Measurements from ENCODE around the gene CBX3. TPM values are rescaled to one million over a fixed set of nuclear protein-coding genes. Genes with fewer than 3 reads are reported as not detected.
"Not testable (repeated sequence)": the region's sequence is repeated elsewhere in the genome, so short reads cannot be mapped to it uniquely, and the experiment has no call there.

CBX3 gene
- total and polyA plus RNA-seq, 2 donors = 233 to 266 TPM

DNA sequence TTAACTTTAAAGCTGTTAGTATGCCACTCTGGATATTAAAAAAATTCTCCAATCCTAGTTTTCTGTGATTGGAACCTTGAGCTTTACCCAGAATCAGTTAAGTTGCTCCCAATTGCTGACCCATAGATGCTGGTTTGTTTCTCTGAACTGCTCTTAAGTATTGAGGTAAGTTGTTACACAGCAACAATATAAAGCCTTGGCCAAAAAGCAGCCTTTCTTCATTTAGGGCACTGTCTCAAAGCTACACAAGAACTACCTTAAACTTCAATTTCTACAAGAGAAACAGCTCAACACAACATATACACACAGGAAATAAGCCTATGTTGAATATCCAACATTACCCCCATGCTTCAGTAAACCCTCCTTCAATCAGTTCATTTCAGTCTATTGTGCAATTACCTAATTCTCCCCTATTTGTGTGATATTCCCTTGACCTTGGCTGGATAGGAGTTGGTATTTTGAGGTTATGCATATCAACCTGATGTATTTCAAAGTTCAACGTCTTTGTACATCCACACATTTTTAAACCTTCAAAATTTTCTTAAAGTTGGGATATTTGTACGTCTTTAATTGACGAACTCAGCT, 12.5 kb upstream of the CBX3 start:
- no peak for DNase-seq (ENCODE audit: low read depth in 6 of 9, low spot score in 9 of 9)
- Histone ChIP-seq H3K27me3 (ENCODE audit: control insufficient read depth in 2 of 2, insufficient read depth in 1 of 2, low read length in 1 of 2) (no peaks in the 10 kb centered on the region), H3K4me3 (ENCODE audit: low read length in 2 of 2) (no peak overlapping the region), H3K36me3 (ENCODE audit: control insufficient read depth in 2 of 2, insufficient read depth in 2 of 2, low read length in 1 of 2) (peaks cover 29 to 73% of the 10 kb centered on the region in 2 donors), H3K9me3 (ENCODE audit: control insufficient read depth in 2 of 2, insufficient read depth in 1 of 2, low read length in 1 of 2) (no peaks in the 10 kb centered on the region), H3K27ac (ENCODE audit: low read depth in 1 of 2, low read length in 1 of 2) (no peak overlapping the region), H3K4me1 (ENCODE audit: control insufficient read depth in 2 of 2, insufficient read depth in 2 of 2, low read length in 2 of 2) (peaks cover 0 to under 1% of the 10 kb centered on the region in 2 donors)
- 95% methylated on average over 3 of the region's 3 CpGs for WGBS

DNA sequence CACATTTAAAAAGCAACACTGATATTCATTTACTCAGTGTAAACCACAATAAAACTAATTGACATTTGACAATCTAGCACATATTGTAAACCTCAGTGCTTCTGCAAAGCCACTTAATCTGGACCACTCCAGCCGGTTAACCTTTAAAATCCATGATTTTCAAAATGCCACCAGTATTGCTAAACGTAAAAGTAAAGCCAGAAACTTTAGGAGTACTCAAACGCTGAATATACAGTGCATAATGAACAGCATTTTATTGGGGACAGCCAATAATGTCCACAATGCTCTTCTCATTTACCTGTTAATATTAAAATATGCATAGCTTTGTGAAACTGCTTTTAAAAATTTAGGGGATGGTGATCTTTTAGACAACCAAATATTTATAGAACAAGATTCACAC, 11.8 kb upstream of the CBX3 start:
- no peak for DNase-seq (ENCODE audit: low read depth in 6 of 9, low spot score in 9 of 9)
- H3K4me3 ChIP-seq (ENCODE audit: low read length in 2 of 2) = no peak overlapping the region
- H3K27ac ChIP-seq (ENCODE audit: low read depth in 1 of 2, low read length in 1 of 2) = no peak overlapping the region
- peaks cover 35 to 80% of the 10 kb centered on the region in 2 donors for H3K36me3 ChIP-seq (ENCODE audit: control insufficient read depth in 2 of 2, insufficient read depth in 2 of 2, low read length in 1 of 2)
- 95% methylated on average over 3 of the region's 3 CpGs for WGBS
- peaks cover 0 to 7% of the 10 kb centered on the region in 2 donors for H3K4me1 ChIP-seq (ENCODE audit: control insufficient read depth in 2 of 2, insufficient read depth in 2 of 2, low read length in 2 of 2)
- no peaks in the 10 kb centered on the region for H3K27me3 ChIP-seq (ENCODE audit: control insufficient read depth in 2 of 2, insufficient read depth in 1 of 2, low read length in 1 of 2)
- no peaks in the 10 kb centered on the region for H3K9me3 ChIP-seq (ENCODE audit: control insufficient read depth in 2 of 2, insufficient read depth in 1 of 2, low read length in 1 of 2)

DNA sequence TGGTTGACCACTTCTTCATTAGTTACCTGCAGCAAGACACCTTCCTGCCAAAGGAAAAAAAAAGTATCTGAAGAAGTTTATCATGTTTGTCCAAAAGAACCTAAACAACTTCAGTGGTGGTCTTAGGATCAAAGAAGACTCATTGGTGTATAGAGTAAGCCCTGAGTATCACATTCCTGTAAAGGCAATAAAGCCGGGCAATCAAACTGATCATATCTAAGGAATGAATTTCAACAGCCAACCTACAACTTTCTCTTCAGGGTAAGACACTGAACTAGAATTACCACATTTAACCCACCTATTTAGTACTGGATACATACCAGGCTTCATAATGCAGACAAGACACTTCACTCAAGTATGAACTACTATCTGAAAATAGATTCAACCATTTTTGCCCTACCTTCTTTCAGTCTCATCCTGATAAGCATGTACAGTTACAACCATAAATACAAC, 11.1 kb upstream of the CBX3 start:
- peaks cover 4 to 9% of the 10 kb centered on the region in 2 donors for H3K4me1 ChIP-seq (ENCODE audit: control insufficient read depth in 2 of 2, insufficient read depth in 2 of 2, low read length in 2 of 2)
- H3K4me3 ChIP-seq (ENCODE audit: low read length in 2 of 2) = no peak overlapping the region
- 97% methylated on average over 1 of the region's 1 CpG for WGBS
- no peak for DNase-seq (ENCODE audit: low read depth in 6 of 9, low spot score in 9 of 9)
- H3K27me3 ChIP-seq (ENCODE audit: control insufficient read depth in 2 of 2, insufficient read depth in 1 of 2, low read length in 1 of 2) = no peaks in the 10 kb centered on the region
- no peaks in the 10 kb centered on the region for H3K9me3 ChIP-seq (ENCODE audit: control insufficient read depth in 2 of 2, insufficient read depth in 1 of 2, low read length in 1 of 2)
- H3K36me3 ChIP-seq (ENCODE audit: control insufficient read depth in 2 of 2, insufficient read depth in 2 of 2, low read length in 1 of 2) = peaks cover 42 to 83% of the 10 kb centered on the region in 2 donors
- no peak overlapping the region for H3K27ac ChIP-seq (ENCODE audit: low read depth in 1 of 2, low read length in 1 of 2)

DNA sequence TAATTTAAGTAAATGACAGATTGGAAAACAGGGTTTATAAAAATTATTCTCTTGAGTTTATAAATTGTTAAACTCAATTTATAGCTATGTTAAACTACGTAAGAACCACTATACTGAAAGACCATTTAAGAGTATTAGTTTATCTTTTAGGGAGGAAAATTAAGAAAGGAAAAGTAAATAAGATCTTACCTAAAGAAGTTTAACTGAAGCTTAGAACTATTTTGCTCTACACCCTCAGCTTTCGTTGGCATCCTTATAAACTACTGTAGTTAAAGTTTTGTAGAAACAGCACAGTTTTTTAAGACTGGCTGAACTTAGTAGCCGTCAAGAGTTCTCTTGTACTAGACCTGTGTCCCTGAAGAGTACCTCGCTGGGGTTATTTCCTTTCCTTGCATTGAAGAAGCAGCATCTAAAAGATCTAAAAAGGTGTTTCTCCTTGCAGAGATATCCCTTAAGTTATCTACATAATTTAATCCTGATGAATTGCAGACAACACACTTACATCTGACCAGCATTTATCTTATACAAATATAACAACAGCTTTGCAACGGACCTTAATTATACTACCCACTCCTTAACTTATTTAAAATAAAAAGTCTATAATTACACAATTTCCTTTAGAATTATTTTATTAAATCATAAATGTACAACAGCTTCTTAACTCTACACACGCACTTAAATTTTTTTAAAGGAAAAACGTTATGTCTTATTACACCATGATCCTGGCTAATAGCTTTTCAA, 10.1 kb upstream of the CBX3 start:
- Histone ChIP-seq H3K4me3 (ENCODE audit: low read length in 2 of 2) (no peak overlapping the region), H3K27ac (ENCODE audit: low read depth in 1 of 2, low read length in 1 of 2) (no peak overlapping the region), H3K9me3 (ENCODE audit: control insufficient read depth in 2 of 2, insufficient read depth in 1 of 2, low read length in 1 of 2) (no peaks in the 10 kb centered on the region), H3K4me1 (ENCODE audit: control insufficient read depth in 2 of 2, insufficient read depth in 2 of 2, low read length in 2 of 2) (peaks cover 6 to 12% of the 10 kb centered on the region in 2 donors), H3K36me3 (ENCODE audit: control insufficient read depth in 2 of 2, insufficient read depth in 2 of 2, low read length in 1 of 2) (peaks cover 42 to 90% of the 10 kb centered on the region in 2 donors), H3K27me3 (ENCODE audit: control insufficient read depth in 2 of 2, insufficient read depth in 1 of 2, low read length in 1 of 2) (no peaks in the 10 kb centered on the region)
- WGBS = 94% methylated on average over 7 of the region's 7 CpGs
- no peak for DNase-seq (ENCODE audit: low read depth in 6 of 9, low spot score in 9 of 9)

DNA sequence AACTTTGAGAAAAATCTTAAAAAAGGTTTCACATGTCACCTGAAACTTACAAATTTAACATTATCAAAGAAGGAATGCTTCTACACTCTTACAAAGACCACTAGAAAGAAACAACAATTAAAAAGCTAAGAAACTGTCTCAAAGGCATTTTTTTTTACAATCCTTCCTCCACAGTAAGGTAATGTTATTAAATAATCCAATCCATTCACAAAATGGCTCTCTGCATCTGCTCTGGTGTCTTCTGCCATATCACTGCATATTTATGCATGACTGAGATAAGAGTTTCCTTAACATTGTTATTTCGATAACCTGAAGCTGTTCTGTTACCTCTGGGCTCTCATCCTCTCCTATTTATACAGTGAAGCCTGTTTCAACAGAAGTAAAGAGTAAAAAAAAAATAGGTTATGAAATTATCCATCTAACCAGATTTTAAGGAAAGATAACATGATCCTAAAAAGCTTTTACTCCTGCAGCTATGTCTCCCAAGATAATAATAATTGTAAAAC, 9.5 kb upstream of the CBX3 start:
- Histone ChIP-seq H3K27ac (ENCODE audit: low read depth in 1 of 2, low read length in 1 of 2) (no peak overlapping the region), H3K36me3 (ENCODE audit: control insufficient read depth in 2 of 2, insufficient read depth in 2 of 2, low read length in 1 of 2) (peaks cover 45 to 93% of the 10 kb centered on the region in 2 donors), H3K4me1 (ENCODE audit: control insufficient read depth in 2 of 2, insufficient read depth in 2 of 2, low read length in 2 of 2) (peaks cover 6 to 12% of the 10 kb centered on the region in 2 donors), H3K9me3 (ENCODE audit: control insufficient read depth in 2 of 2, insufficient read depth in 1 of 2, low read length in 1 of 2) (no peaks in the 10 kb centered on the region), H3K27me3 (ENCODE audit: control insufficient read depth in 2 of 2, insufficient read depth in 1 of 2, low read length in 1 of 2) (no peaks in the 10 kb centered on the region), H3K4me3 (ENCODE audit: low read length in 2 of 2) (no peak overlapping the region)
- no peak for DNase-seq (ENCODE audit: low read depth in 6 of 9, low spot score in 9 of 9)
- 96% methylated on average over 1 of the region's 1 CpG for WGBS

DNA sequence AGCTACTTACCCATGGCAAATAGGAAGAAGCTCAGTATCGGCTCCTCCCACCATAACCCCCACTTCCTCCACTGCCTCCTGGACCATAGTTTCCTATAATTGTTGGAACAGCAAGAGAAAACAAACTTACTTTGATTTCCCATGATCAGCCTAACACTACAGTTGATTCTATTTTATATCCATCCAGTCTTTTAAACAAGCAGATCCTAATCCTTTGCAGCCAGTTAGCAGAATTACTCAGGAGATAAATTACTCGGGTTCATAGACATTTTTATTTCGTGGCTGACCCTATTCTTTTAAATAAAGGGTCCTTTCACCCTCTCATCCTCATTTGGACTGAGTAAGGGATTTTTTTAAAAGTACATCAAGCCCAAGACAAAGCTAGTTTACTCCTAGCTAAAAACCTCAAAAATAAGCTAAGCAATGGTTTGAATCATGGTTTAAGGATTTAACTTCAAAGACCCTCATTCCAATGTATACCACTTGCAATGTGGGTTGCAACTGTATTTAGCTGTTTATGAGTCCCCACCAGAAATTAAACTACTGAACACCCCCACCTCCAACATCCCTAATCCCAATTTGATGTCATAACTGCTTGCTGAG, 9.0 kb upstream of the CBX3 start:
- Histone ChIP-seq H3K4me1 (ENCODE audit: control insufficient read depth in 2 of 2, insufficient read depth in 2 of 2, low read length in 2 of 2) (peaks cover 9 to 15% of the 10 kb centered on the region in 2 donors), H3K36me3 (ENCODE audit: control insufficient read depth in 2 of 2, insufficient read depth in 2 of 2, low read length in 1 of 2) (peaks cover 49 to 97% of the 10 kb centered on the region in 2 donors), H3K27ac (ENCODE audit: low read depth in 1 of 2, low read length in 1 of 2) (no peak overlapping the region), H3K27me3 (ENCODE audit: control insufficient read depth in 2 of 2, insufficient read depth in 1 of 2, low read length in 1 of 2) (no peaks in the 10 kb centered on the region), H3K9me3 (ENCODE audit: control insufficient read depth in 2 of 2, insufficient read depth in 1 of 2, low read length in 1 of 2) (no peaks in the 10 kb centered on the region), H3K4me3 (ENCODE audit: low read length in 2 of 2) (no peak overlapping the region)
- 90% methylated on average over 3 of the region's 3 CpGs for WGBS
- DNase-seq (ENCODE audit: low read depth in 6 of 9, low spot score in 9 of 9) = peak in 1 of 9 donors; percentile 24

DNA sequence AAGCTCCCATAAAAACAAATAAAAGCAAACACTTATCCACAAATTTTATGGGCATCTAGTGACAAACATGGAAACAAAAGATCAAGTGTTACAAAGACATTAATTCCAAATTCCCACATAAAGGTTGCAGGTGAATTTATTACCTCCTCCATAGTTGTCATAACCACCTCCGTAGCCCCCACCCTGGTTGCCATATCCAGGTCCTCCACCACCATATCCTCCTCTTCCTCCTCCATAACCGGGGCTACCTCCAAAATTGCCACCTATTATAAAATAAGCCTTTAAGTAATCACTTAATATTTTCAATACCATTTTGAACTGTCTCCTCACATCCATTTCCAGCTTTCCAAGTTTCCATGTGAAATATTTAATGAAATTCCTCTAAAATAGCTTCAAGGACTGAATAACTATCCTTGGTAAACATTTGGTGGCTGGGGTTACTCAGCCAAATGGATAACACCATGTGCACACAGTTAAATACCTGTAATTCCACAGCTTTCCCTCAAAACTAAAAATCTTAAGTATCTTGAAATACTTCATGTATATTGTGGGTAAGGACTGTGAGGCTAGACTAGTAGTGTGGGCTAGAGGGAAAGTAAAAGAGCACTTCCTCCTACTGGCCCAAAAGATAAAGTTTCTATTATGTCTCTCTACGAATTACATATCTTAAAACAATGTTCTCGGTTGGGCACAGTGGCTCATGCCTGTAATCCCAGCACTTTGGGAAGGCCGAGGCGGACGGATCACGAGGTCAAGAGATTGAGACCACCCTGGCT, 7.9 kb upstream of the CBX3 start:
- no peak for DNase-seq (ENCODE audit: low read depth in 6 of 9, low spot score in 9 of 9)
- no peak overlapping the region for H3K27ac ChIP-seq (ENCODE audit: low read depth in 1 of 2, low read length in 1 of 2)
- H3K36me3 ChIP-seq (ENCODE audit: control insufficient read depth in 2 of 2, insufficient read depth in 2 of 2, low read length in 1 of 2) = peaks cover 47 to 94% of the 10 kb centered on the region in 2 donors
- no peaks in the 10 kb centered on the region for H3K27me3 ChIP-seq (ENCODE audit: control insufficient read depth in 2 of 2, insufficient read depth in 1 of 2, low read length in 1 of 2)
- no peaks in the 10 kb centered on the region for H3K9me3 ChIP-seq (ENCODE audit: control insufficient read depth in 2 of 2, insufficient read depth in 1 of 2, low read length in 1 of 2)
- WGBS = 92% methylated on average over 8 of the region's 8 CpGs
- H3K4me3 ChIP-seq (ENCODE audit: low read length in 2 of 2) = no peak overlapping the region
- H3K4me1 ChIP-seq (ENCODE audit: control insufficient read depth in 2 of 2, insufficient read depth in 2 of 2, low read length in 2 of 2) = peaks cover 9 to 15% of the 10 kb centered on the region in 2 donors

DNA sequence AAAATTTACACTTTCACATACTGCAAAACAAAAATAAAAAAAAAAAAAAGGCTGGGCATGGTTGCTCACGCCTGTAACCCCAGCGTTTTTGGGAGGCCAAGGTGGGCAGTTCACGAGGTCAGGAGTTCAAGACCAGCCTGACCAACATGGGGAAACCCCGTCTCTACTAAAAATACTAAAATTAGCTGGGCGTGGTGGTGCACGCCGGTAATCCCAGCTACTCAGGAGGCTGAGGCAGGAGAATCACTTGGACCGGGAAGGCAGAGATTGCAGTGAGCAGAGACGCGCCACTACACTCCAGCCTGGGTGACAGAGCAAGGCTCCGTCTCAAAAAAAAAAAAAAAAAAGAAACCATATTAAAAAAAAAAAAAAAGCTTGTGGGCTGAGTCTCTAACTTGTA, 6.8 kb upstream of the CBX3 start:
- peaks cover 42 to 90% of the 10 kb centered on the region in 2 donors for H3K36me3 ChIP-seq (ENCODE audit: control insufficient read depth in 2 of 2, insufficient read depth in 2 of 2, low read length in 1 of 2)
- H3K27me3 ChIP-seq (ENCODE audit: control insufficient read depth in 2 of 2, insufficient read depth in 1 of 2, low read length in 1 of 2); H3K9me3 ChIP-seq (ENCODE audit: control insufficient read depth in 2 of 2, insufficient read depth in 1 of 2, low read length in 1 of 2); H3K4me3 ChIP-seq (ENCODE audit: low read length in 2 of 2); H3K27ac ChIP-seq (ENCODE audit: low read depth in 1 of 2, low read length in 1 of 2); DNase-seq (ENCODE audit: low read depth in 6 of 9, low spot score in 9 of 9): not testable (repeated sequence)
- 88% methylated on average over 11 of the region's 11 CpGs for WGBS
- H3K4me1 ChIP-seq (ENCODE audit: control insufficient read depth in 2 of 2, insufficient read depth in 2 of 2, low read length in 2 of 2) = peaks cover 9 to 15% of the 10 kb centered on the region in 2 donors

Data from thymus (tissue), 11 donors.